GM21515 (cell line): Measurements from ENCODE around the gene HOXB8.

Source experiments
- ATAC-seq: cut with Tn5 transposase; IDR thresholded peaks from one replicate; pipeline ENCODE4 v1.9.1; 2021; ENCODE audit not compliant: unreplicated experiment

Gene HOXB8

DNA sequence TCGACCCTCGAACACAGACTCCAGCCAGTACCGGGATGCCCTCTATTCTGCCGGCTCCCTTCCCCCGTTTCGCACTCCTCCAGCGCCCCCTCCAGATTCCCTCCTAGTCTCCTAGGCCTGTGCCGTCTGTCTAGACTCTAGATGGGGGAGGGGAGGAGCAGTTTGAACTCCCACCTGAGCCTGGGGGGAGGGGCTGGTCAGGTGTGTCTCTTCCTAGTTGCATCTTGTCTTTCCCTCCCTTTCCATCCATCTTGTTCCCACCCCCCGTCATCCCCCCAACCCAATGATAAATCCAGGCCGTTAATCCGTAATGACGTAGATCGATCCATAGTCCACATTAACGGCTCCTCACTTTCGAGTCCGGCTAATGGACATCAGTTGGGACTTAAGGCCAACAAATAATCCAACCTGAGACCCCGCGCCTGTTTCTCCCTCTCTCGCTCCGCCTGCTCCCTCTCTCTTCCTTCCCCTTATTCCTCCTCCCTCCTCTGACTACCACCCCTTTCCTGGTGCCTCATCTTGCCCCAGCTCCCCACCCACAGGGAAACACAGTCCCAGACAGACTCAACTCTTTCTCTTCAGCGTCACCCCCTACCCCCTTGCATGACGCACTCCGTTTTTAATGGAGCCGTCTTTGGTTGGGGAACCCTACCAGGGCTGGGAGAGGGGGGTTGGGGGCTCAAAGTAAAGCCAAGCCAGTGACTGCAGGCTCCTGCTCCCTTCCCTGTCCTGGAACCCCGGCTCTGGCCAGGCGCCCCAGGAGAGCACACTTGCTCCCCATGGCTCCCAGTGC lies 18.2 kb downstream of the HOXB8 start:
- ATAC-seq: no peak

DNA sequence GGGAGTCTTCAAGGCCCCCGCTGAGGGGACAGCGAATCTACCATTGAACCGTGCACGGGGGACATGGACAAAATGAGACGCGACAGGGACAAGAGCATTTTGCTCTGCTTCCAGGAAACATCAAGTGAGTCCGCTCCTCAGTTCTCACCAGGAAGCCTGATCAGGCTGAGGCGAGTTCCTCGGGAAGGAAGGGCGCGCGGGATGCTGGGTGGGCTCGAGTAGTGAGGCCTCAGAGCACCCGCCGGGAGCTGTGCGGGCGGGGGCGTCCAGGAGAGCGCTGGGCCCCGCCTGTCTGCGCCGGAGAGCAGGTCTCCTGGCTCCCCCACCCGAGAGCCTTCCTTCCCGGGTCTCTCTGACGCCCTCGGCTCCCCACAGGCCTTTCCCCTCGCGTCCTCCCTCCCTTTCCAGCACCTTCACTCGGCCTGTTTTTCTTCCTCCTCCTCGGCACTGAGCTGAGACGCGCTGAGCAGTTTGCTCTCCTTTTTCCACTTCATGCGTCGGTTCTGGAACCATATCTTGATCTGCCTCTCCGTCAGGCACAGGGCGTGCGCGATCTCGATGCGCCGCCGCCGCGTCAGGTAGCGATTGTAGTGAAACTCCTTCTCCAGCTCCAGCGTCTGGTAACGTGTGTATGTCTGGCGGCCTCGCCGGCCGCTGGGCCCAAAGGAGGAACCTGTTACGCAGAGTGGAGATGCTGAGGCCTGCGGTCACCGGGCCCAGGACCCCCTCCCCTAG lies 18.9 kb downstream of the HOXB8 start:
- ATAC-seq: no peak

DNA sequence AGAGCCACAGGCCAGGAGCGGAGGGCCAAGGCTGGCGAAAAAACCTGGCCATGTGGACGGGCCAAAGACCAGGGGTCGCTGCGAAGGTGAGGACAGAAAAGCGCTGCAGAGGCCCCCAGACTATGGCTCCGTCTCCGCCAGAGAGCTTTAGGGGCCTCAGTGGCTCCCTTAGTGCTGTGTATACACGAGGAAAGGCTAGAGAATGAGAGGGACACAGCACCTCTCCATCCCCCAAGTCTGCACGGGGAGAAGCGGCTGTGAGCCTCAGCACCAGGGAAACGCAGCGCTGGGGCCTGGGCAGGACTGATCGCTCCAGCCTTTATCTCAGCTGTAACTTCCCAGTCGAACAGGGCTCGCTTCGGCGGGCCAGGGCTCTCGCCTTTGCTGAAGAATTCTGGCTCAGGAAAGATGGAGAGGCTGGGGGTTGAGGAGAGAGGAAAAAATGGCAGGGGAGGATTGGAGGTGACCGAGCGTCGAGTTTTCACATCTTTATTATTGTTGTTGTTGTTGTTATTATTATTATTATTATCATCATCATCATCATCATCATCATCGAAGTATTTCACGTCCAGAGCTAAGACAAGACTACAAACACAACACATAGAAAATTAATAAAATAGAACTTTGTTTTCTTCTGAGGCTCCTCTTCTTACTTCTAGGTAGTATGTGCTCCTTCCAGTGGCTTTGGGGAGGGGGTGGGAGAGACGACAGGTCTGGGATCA lies 19.7 kb downstream of the HOXB8 start:
- ATAC-seq: no peak

DNA sequence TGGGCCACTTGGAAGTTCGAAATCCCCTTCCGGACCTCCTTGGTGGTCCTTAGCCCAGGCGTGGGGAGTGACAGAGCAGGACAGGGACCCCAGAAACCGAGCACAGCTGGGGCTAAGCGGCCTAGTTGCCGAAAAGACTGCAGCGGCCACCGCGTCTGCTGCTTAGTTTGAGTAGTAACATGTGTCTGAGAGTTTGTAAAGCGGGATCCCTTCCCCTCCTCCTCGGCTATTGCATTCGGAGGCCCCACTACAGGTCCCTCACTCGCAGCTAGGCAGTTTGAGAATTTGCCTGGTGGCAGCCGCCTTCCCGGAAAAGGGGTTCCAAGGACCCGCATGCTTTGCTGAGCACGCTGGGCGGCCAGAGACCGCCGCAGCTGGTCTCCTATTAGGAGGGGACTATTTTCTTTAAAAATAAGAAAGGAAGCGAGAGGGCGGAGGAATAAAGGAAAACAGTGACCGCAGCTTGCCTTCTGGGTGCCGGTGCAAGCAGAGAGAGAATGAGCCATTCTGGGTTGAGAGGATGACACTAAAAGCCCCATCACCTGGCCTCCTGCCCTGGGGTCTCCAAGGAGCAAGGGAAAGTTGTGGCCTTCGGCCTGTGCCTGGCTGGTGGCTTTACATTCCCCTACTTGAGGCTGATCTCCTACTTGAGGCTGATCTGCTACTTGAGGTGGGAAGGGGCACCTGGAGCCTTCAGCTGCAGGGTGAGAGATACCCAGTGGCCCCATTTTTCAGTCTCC lies 20.4 kb downstream of the HOXB8 start:
- no peak for ATAC-seq

DNA sequence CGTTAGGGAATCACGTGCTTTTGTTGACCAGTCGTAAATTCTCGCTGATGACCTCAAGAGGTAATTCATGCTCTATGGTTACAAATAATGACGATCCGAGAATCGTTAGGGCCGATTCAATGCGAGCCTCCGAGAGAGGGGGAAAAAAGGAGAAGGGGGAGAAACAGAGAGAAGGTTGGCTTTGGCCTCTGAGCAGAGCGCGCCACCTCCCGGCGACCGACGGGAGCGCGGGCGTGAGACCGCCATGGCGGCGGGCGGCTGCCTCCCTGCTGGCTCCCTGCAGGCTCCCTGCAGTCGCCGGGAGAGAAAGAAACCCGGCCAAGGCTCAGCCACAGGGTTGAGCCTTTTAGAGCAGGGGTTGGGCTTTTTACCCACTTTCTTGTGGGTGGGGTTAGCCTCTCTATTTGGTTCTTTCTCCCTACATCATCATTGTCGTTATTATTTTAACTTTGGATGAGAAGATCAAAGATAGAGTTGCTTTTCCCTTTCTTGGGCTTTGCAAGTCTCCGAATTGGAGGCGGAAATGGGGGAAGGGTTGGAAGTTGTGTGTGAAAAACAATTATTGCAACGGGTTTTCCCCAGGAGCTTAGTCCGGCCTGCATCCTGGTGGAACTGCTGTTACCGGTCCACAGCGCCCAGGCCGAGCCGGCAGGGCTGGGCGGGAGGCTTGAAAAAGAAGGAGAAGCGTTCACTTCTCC lies 21.1 kb downstream of the HOXB8 start:
- no peak for ATAC-seq

DNA sequence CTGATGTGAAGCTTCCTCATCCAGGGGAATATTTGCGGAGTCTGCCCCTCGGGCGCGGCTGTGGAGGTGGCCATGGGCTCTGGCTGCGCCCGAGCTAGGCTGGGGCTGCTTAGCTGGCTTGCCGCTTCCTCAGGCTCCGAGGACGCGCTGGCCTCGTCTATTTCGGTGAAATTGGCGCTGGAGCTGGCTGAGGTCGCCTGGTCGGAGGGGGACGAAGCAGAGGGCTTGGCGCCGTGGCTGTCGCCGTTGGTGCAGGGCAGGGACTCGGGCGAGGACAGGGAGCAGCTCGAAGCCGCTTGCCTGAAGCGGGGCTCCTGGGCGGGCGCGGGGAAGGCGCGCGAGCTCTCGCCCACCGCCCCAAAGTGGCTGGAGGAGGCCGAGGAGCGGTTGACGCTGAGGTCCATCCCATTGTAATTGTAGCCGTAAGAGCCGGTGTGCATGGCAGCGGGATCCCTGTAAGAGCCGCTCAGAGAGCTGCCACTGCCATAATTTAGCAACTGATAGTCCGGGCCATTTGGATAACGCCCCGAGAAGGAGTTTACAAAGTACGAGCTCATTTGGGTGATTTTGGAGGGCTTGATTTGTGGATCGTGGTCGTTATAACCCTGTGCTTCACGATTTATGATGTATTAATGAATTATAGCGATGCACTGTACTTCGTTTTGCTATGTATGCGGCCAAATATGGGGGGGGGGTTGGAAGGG lies 21.8 kb downstream of the HOXB8 start, which contains the start of gene HOXB5:
Gene HOXB5 (minus strand): TSS at position 654 of the 704 bp plus-strand sequence. CDS start 97 bp downstream, at position 557.
- no peak for ATAC-seq

DNA sequence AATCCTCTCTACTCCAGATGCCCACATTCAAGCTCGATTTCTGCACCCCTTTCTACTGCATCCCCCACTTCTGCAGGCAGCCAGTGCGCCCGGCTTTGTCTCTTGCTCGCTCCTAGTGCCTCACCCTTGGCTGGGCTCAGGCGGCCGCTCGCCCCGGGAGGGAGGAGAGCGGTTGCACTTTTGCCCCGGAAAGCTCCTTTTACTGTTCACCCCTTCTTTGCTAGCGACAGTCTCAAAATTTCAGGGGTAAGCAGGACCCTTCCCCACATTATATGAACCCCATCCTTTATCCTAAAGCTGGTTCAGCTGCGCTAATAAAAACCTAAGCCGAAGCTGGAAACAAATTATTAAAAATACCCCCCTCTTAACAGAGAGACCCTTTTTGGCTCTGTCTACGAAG lies 22.5 kb downstream of the HOXB8 start:
- ATAC-seq: no peak

DNA sequence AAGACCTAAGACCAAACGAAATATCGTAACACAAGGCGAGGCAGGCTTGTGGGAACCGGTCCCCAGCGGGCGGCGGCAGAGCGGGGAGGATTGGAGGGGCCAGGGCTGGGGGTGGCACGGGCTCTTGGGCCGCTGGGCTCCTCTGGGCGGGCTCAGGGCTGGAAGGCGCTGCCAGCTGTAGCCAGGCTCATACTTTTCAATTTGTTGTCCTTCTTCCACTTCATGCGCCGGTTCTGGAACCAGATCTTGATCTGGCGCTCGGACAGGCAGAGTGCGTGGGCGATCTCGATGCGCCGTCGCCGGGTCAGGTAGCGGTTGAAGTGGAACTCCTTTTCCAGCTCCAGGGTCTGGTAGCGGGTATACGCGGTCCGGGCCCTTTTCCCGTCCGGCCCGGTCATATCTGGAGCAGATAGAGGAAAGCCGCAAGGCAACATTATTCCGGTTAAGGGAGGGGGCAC lies 23.0 kb downstream of the HOXB8 start:
- ATAC-seq: no peak

DNA sequence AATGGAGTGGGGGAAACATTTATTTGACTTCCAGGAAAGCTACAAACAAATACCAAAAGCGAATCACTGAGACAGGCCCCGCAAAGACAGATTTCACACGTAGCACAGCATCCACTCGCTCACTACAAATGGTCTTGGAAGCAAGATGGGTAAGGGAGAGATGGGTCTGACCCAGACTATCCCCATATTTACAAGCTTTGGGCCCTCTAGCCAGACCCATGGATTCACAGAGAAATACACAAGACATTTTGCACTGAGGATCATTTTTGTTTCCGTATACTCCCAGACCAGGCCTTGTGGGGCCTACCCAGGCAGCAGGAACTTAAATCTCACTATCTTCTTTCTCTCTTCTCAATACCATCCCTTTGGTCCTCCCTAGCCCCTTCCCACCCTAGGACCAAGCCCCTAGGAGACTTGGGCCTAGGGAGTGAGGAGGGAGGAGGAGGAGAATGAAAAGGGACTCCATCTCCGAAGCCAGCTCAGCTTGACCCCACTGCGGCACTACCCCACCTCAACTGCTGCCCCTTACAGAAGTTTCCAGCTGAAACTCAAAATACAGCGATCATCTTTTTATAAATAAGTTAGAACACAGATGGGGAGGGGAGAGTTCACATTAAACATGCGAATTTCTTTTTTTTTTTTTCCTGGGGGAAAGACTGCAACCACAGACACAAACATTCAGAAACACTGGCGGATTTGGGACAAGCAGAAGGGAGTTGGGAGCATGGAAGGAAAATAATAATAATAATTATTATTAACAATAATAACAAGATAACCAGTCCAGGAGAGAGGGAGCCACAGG lies 23.6 kb downstream of the HOXB8 start:
- no peak for ATAC-seq

DNA sequence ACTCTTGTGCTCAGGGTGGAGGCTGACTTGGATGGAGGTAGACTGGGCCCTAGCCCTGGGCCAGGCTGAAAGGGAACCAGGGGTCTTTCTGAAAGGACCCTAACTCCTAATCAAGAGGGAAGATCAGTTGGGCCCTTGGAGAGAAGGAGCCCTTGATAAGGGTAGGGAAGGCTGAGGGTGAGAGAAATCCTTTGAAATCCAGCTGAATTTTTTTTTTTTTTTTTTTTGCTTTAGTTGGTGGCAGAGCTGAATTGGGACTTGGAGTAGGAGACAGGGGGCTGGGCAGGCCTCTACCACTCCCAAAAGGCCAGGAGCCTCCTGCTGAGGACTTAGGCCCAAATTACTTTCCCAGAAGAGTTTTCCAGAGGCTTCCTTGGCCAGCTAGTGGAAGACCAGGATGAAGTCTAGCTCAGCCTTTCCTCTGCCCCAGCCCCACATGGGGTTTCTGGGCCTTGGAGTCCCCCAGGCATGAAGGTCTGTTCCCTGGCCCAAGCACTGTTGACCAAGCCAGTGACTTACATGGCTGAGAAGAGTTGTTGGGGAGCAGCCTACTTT lies 24.4 kb downstream of the HOXB8 start:
- no peak for ATAC-seq

DNA sequence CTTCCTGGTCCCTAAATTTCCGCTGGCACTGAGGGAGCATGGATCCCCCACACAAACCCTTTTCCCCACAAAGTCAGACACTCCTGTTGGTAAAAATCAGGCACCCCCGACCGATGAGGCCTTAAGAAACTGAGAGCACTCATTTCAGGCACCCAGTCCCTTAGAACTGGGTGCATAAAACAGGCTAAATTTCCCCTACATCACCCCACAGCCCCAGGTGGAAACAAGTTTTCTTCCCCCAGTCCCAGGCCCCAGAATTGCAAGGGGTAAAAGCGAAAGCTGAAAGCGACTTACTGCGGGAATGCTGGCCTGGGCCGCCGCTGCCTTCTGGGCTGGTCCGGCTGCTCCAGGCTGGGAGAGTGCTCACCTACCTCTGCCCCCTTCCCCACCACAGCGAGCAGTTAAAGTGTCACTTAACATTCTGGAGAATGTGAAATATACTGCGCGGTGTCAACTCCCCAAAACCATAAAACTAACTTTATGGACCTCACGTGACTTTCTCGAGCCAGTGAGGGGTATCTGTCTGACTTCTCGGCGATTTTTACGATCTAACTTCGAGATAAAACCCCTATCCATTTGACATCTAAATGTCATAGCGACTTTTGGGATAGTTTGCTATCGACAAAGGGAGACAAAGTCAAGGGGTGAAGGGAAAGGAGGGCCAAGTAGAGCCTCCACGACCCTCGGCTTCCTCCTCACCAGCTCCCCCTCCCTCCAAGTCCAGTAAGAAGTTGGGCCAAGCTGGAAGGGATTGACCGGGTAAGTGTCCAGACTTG lies 25.1 kb downstream of the HOXB8 start, which contains the start of gene HOXB3:
Gene HOXB3 (minus strand): TSS at position 411 of the 776 bp plus-strand sequence. CDS start 37,767 bp downstream, outside the sequence.
- no peak for ATAC-seq

DNA sequence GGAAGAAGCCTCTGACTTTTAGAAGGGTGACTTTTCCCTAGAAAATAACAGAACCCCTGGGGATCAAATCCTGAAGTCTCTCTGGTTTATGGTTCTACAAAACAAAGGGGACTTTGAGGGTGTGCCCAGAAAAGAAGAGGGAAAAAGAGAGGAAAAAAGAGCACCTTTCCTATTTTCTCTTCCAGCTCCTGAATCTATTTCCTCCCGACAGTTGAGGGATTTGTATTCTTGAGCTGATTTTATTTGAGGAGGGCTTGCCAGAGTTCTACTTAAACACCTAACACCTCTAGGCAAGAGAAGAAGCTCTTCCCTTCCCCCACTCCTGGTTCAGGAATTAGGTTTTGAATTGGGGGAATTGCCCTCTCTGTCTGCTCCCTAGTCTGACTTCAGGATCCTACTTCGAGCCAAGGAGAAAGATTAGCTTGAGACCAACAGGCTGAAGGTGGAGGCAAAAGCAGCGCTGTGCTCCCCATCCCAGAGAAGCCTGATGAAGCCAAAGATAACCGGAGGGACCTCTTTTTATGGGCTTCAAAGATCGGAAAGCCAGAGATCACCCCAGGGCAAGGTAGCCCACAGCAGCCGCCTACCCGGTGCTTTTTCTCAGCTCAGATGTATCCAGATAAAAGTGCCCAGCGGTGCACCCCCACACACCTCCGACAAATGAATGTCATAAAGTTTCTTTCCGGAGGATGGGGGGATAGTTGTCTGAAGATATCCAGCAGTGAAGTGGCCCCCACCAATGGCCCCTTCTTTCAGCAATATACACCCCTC lies 25.8 kb downstream of the HOXB8 start:
- ATAC-seq: no peak

DNA sequence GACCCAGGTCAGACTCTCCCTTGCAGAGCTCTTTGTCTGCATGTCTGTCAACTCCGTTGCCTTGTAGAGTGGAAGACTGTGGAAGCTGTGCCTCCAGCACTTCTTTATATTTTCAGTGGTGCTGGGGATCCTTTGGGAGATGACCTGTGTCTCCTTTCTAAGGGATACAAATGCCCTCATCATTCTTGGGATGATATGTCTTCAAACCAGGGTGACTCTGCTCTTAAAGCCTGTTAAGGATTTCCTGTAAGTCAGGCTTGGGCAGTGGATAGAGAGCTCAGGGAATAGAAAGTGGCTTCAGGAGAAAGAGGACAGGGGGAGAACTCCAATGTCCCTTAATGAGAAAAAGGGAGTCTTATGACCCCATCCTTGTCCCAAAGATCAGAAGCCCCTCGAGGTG lies 26.6 kb downstream of the HOXB8 start:
- ATAC-seq: no peak

DNA sequence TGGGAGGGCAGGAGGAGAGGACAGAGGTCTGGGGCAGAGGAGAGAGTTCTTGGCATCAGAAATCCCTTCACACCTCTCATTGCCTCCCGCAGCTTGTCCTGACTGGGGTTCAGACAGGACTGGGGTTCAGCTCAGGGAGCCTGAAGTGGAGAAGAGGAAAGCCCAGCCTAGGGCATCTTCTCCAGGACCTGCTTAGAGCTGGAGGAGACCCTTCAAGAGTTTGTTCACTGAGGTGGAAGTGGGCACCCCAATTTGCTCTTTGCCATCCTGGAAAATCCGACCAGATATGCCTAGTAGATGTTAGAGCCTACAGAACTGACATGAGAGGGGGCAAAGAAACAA lies 27.0 kb downstream of the HOXB8 start:
- ATAC-seq: no peak

DNA sequence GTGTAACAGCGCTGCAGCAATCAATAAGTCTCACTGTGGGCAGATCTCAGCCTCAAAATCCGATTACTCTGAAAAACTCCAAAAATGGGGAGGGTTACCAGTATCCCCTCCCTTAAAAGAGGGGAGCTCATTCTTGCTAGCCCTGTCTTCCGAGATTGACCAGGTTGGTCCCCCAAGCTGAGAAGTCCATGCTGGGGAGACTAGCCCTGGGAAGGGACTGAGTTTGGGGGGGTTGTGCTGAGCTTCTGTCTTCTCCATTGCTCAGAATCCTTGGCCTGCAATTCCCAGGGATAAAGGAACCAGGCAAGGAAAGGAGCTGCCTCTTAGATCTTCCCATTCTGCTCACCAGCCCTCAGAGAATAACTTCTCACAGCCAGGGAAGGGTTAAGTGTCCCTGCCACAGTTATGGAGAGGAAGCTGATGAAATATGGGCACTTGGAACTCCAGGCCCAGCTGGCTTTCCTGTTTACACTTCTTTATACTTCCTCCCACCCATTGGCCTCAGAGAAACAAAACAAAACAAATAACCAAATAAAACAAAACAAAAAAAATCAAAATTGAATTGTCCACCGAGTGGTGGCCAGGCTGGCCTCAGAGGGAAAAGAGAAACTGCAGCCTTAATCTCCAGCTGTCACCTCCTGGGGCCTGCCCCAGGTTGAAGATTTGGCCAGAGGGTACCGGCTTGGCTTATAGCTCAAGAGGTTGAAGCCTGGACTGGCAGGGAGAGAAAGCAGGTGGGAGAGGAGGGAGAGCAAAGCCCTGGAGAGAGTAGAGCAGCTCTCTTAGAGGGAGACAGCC lies 27.6 kb downstream of the HOXB8 start:
- no peak for ATAC-seq
